T47D (cell line): Measurements from ENCODE around the gene HAUS3.
"Not testable (repeated sequence)": the region's sequence is repeated elsewhere in the genome, so short reads cannot be mapped to it uniquely, and the experiment has no call there.

Source experiments
- DNase-seq, 2 experiments: peaks; one replicate each; pipeline versions ENCODE4 v3.0.0 to v3.0.0-alpha.2; 2011 to 2012; ENCODE audit warnings: low read depth in 1 of 2, low spot score in 1 of 2
- JUND ChIP-seq: IDR thresholded peaks from 2 replicates; pipeline ENCODE4 v1.6.1; 2012; ENCODE audit warnings: low read depth
- in situ Hi-C: cut with HindIII; loops from 2 replicates; pipeline ENCODE4 v1.10.0; 2016; ENCODE audit warnings: low sequenced_read_pairs, low pct_unique_long_range_greater_than_20kb

Gene HAUS3

GRCh38 chr4:2284161-2284933, 42.4 kb upstream of the HAUS3 start:
- no peak for TF ChIP-seq JUND
- in situ Hi-C loops: no loop called here

DNA sequence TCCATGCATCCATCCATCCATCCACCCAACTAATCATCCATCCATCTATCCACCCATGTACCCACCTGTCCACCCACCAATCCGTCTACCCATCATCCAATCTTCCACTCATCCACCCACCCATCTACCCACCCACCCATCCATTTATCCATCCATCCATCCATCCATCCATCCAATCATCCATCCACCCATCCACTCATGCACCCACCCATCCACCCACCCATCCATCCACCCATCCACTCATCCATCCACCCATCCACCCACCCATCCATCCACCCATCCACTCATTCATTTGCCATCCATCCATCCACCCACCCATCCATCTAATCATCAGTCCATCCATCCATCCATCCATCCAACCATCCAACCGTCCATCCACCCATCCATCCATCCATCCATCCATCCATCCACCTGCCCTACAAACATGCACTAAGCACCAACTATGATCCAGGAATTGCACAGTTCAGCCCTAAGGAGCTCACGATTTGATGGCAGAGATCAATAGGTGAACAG, 41.3 kb upstream of the HAUS3 start:
- no peak for DNase-seq
- TF ChIP-seq JUND: no peak
- in situ Hi-C loops: no loop called here

More at GRCh38 chr4:2284161-2284933, 42.4 kb upstream of the HAUS3 start:
- no peak for DNase-seq

GRCh38 chr4:2281575-2282343, 39.8 kb upstream of the HAUS3 start:
- DNase-seq: no peak
- in situ Hi-C loops: no loop called here
- TF ChIP-seq JUND: no peak

GRCh38 chr4:2280531-2281300, 38.8 kb upstream of the HAUS3 start:
- peak in 1 of 2 experiments; percentile 34 for DNase-seq
- TF ChIP-seq JUND: no peak
- in situ Hi-C loops: no loop called here

GRCh38 chr4:2277956-2278355, 36.0 kb upstream of the HAUS3 start:
- no peak for TF ChIP-seq JUND
- in situ Hi-C loops: no loop called here
- no peak for DNase-seq

GRCh38 chr4:2276581-2277325, 34.8 kb upstream of the HAUS3 start:
- no peak for TF ChIP-seq JUND
- in situ Hi-C loops: no loop called here
- DNase-seq: no peak

DNA sequence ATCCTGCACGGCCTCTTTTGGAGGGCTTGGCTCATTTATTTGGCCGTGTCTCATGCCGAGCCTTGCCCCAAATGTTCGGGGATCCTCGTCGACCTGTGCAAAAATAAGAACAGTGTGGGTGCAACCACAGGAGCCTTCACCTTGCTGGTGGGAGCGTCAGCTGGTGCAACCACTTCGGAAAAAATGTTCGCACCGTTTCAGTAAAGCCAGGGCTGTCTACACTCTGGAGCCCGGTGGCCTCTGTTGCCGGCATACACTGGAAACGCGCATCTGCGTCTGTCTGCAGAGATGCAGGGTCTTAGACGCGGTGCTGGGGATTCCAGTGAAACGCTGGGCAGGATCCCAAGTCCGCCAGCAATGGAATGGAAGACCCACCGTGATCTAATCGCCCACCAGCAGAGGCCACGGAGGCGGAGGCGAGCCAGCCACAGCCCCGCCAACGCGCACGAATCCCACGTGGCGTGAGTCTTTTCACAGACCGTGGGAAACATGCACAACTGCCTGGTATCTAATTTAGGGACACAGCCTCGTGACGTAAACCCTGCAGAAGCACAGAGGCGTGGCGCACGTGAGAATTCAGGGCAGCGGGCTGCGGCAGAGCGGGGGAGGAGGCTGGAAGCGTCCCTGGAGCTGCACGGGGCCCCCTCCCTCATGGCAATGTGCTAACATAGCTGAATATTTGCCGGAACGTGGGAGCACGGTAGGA, 33.8 kb upstream of the HAUS3 start:
- TF ChIP-seq JUND: no peak
- DNase-seq: no peak
- in situ Hi-C loops: no loop called here

- in situ Hi-C loops, DNase-seq: not testable (repeated sequence)
Observed at GRCh38 chr4:2275044-2275397, 33.1 kb upstream of the HAUS3 start.

GRCh38 chr4:2274320-2275043, 32.6 kb upstream of the HAUS3 start:
- no peak for TF ChIP-seq JUND
- DNase-seq: no peak
- in situ Hi-C loops: no loop called here

GRCh38 chr4:2273657-2274319, 31.9 kb upstream of the HAUS3 start:
- no peak for TF ChIP-seq JUND
- in situ Hi-C loops: no loop called here
- no peak for DNase-seq
